Measurements from ENCODE around the gene BAK1. TPM values are rescaled to one million over a fixed set of nuclear protein-coding genes. Genes with fewer than 3 reads are reported as not detected.

BAK1 gene
- total RNA-seq, 2 donors from 2014 or later = 101 to 103 TPM

DNA sequence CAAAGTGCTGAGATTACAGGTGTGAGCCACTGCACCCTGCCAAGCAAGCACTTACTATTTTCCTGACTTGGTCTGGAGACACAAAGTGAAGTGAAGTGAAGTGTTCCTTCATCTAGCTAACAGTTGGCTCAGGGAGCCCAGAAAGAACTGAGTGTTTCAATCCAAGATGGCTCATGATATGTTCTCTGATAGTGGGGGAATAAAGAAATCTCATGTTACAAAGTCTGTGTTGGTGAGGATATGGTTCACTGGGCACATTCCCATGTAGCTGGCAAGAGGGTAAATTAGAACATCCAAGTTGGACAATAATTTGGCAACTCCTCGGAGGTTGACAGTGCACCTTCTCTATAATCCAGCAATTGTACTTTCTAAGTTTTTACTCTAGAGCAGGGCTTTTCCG lies 36.0 kb upstream of the BAK1 start:
- H3K27me3 Mint-ChIP-seq = no peaks in the 10 kb centered on the region
- no peak overlapping the region for H3K4me3 Mint-ChIP-seq
- peak overlapping the region in 1 of 2 donors; percentile 49 for H3K27ac Mint-ChIP-seq

DNA sequence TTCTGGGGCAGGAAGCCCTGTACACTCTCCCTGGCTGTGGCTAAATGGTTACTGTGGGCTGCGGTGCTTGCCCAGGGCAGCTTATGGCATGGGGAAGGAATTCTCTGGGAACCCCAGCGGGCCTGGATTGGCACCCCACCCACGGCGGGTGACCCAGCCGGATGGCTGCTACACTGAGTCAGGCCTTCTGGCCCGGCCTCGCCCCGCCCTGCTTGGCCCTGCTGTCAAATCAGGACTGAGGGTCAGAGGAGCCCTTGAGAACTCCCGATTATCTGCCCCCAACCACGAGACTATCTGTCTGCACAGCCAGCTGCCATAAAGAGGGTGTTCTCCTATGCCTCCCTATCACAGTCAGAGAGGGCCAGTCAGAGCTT lies 33.7 kb upstream of the BAK1 start:
- no peak overlapping the region for H3K27ac Mint-ChIP-seq
- no peak overlapping the region for H3K4me3 Mint-ChIP-seq
- no peaks in the 10 kb centered on the region for H3K36me3 Mint-ChIP-seq

More for the DNA sequence above, 36.0 kb upstream of the BAK1 start:
- Mint-ChIP-seq H3K9me3 (no peaks in the 10 kb centered on the region), H3K4me1 (ENCODE audit: low read depth in 2 of 2) (peaks cover 14 to 37% of the 10 kb centered on the region in 2 donors), H3K36me3 (no peaks in the 10 kb centered on the region)
- ATAC-seq (no peak), DNase-seq (ENCODE audit: low spot score) (no peak)

DNA sequence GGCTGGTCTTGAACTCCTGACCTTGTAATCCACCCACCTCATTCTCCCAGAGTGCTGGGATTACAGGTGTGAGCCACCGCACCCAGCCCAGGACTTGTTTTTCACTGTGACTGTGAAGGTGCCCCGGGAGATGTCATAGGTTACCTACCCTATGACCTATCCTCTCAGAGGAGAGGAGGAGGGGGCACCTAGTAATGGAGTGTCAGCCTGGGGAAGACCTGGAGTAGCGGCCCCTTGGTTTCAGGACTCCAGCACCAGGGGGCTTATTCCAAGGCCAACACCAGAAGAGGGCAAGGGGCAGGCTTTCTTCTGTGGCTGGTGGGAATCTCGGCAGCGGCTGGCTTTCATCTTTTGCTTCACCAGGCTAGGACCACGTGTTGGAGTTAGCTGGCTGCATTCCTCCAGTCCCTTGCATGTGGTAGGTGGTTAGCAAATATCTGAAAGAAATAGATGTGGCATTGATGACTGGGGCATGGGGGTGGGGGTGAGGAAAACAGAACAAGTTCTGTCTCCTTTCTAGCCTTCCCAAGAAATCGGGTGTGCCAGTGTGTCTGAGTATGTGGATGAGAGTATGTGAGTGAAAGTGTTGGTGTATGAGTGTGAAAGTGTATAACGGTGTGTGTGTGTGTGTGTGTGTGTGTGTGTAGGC lies 33.2 kb upstream of the BAK1 start:
- ATAC-seq (no peak), DNase-seq (ENCODE audit: low spot score) (no peak)
- Mint-ChIP-seq H3K4me3 (no peak overlapping the region), H3K4me1 (ENCODE audit: low read depth in 2 of 2) (peaks cover 3 to 18% of the 10 kb centered on the region in 2 donors), H3K27me3 (peaks cover 0 to 2% of the 10 kb centered on the region in 2 donors), H3K9me3 (no peaks in the 10 kb centered on the region), H3K36me3 (no peaks in the 10 kb centered on the region), H3K27ac (no peak overlapping the region)

More for the DNA sequence above, 33.7 kb upstream of the BAK1 start:
- DNase-seq (ENCODE audit: low spot score) (no peak), ATAC-seq (no peak)
- peaks cover 3 to 20% of the 10 kb centered on the region in 2 donors for H3K4me1 Mint-ChIP-seq (ENCODE audit: low read depth in 2 of 2)
- H3K27me3 Mint-ChIP-seq = peaks cover 0 to 2% of the 10 kb centered on the region in 2 donors
- H3K9me3 Mint-ChIP-seq = no peaks in the 10 kb centered on the region

- peaks cover 0 to 2% of the 10 kb centered on the region in 2 donors for H3K27me3 Mint-ChIP-seq
- H3K27ac Mint-ChIP-seq = no peak overlapping the region
- no peak for ATAC-seq
- H3K9me3 Mint-ChIP-seq = no peaks in the 10 kb centered on the region
- DNase-seq (ENCODE audit: low spot score) = no peak
- no peaks in the 10 kb centered on the region for H3K36me3 Mint-ChIP-seq
- H3K4me1 Mint-ChIP-seq (ENCODE audit: low read depth in 2 of 2) = peaks cover 3 to 7% of the 10 kb centered on the region in 2 donors
- H3K4me3 Mint-ChIP-seq = no peak overlapping the region
Observed at GRCh38 chr6:33610779-33611732, 31.0 kb upstream of the BAK1 start.

- no peak overlapping the region for H3K4me3 Mint-ChIP-seq
- H3K27ac Mint-ChIP-seq = no peak overlapping the region
- no peaks in the 10 kb centered on the region for H3K36me3 Mint-ChIP-seq
- H3K9me3 Mint-ChIP-seq = no peaks in the 10 kb centered on the region
- H3K4me1 Mint-ChIP-seq (ENCODE audit: low read depth in 2 of 2) = peaks cover 3 to 7% of the 10 kb centered on the region in 2 donors
- ATAC-seq (no peak), DNase-seq (ENCODE audit: low spot score) (no peak)
- H3K27me3 Mint-ChIP-seq = peaks cover 0 to 2% of the 10 kb centered on the region in 2 donors
Observed at GRCh38 chr6:33610067-33610466, 30.0 kb upstream of the BAK1 start.

GRCh38 chr6:33609528-33609927 lies 29.5 kb upstream of the BAK1 start:
- Mint-ChIP-seq H3K36me3 (no peaks in the 10 kb centered on the region), H3K27ac (no peak overlapping the region), H3K9me3 (no peaks in the 10 kb centered on the region), H3K4me3 (no peak overlapping the region), H3K27me3 (peaks cover 0 to 2% of the 10 kb centered on the region in 2 donors), H3K4me1 (ENCODE audit: low read depth in 2 of 2) (peaks cover 3 to 7% of the 10 kb centered on the region in 2 donors)
- ATAC-seq = no peak
- no peak for DNase-seq (ENCODE audit: low spot score)

GRCh38 chr6:33609019-33609418 lies 28.9 kb upstream of the BAK1 start:
- DNase-seq (ENCODE audit: low spot score) (no peak), ATAC-seq (no peak)
- Mint-ChIP-seq H3K36me3 (no peaks in the 10 kb centered on the region), H3K27me3 (peaks cover 0 to 2% of the 10 kb centered on the region in 2 donors), H3K9me3 (no peaks in the 10 kb centered on the region), H3K27ac (no peak overlapping the region), H3K4me3 (no peak overlapping the region), H3K4me1 (ENCODE audit: low read depth in 2 of 2) (peaks cover 3 to 7% of the 10 kb centered on the region in 2 donors)

DNA sequence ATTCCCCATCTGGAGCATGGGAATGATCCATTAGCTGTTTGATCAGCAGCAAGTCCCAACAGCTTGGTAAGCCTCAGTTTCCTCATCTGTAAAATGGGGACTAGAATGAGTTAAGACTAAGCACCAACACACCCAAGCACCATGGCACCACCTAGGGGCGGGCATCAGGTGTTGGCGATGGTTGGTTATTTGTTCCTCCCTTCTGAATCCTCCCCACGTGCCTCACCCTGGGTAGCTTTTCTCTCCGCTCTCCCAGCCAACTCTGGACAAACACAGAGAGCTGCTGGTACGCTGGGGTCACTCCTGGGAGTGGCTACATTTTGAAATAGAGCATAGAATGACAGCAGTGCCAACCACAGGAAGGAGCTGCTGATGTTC lies 27.7 kb upstream of the BAK1 start:
- peaks cover 0 to 6% of the 10 kb centered on the region in 2 donors for H3K27me3 Mint-ChIP-seq
- H3K9me3 Mint-ChIP-seq = no peaks in the 10 kb centered on the region
- DNase-seq (ENCODE audit: low spot score) = no peak
- no peaks in the 10 kb centered on the region for H3K36me3 Mint-ChIP-seq
- H3K4me1 Mint-ChIP-seq (ENCODE audit: low read depth in 2 of 2) = no peaks in the 10 kb centered on the region
- ATAC-seq = peak in 1 of 2 donors; percentile 61
- no peak overlapping the region for H3K4me3 Mint-ChIP-seq
- H3K27ac Mint-ChIP-seq = no peak overlapping the region

- Mint-ChIP-seq H3K9me3 (no peaks in the 10 kb centered on the region), H3K4me1 (ENCODE audit: low read depth in 2 of 2) (no peaks in the 10 kb centered on the region), H3K36me3 (no peaks in the 10 kb centered on the region), H3K27ac (no peak overlapping the region), H3K27me3 (peaks cover 0 to 6% of the 10 kb centered on the region in 2 donors), H3K4me3 (no peak overlapping the region)
- no peak for ATAC-seq
- no peak for DNase-seq (ENCODE audit: low spot score)
Observed at GRCh38 chr6:33607126-33607783, 27.2 kb upstream of the BAK1 start.

DNA sequence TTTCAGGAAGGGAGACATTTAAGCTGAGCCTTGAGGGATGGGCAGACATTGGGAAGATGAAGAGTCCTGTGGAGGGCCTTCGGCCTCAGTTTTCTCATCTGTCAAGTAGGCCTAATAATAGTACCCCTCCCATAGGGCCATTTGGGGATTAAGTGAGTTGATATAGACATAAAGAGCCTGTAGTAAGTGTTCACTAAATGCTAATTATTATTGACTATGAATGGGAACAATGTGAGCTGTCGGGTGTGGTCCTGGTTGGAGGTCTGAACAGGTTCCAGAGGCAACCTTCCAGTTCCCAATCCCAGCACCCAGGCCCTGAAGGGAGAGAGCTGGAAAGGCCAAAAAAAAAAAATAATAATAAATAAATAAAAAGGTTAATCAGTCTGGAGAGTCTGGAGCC lies 26.6 kb upstream of the BAK1 start:
- Mint-ChIP-seq H3K4me1 (ENCODE audit: low read depth in 2 of 2) (no peaks in the 10 kb centered on the region), H3K4me3 (no peak overlapping the region), H3K9me3 (no peaks in the 10 kb centered on the region), H3K36me3 (no peaks in the 10 kb centered on the region), H3K27ac (peak overlapping the region in 1 of 2 donors; percentile 54), H3K27me3 (peaks cover 0 to 8% of the 10 kb centered on the region in 2 donors)
- ATAC-seq = no peak
- no peak for DNase-seq (ENCODE audit: low spot score)

GRCh38 chr6:33604941-33605854 lies 25.1 kb upstream of the BAK1 start:
- ATAC-seq (no peak), DNase-seq (ENCODE audit: low spot score) (no peak)
- Mint-ChIP-seq H3K4me1 (ENCODE audit: low read depth in 2 of 2) (no peaks in the 10 kb centered on the region), H3K27ac (no peak overlapping the region), H3K4me3 (no peak overlapping the region), H3K9me3 (no peaks in the 10 kb centered on the region), H3K27me3 (peaks cover 0 to 8% of the 10 kb centered on the region in 2 donors), H3K36me3 (no peaks in the 10 kb centered on the region)

- Mint-ChIP-seq H3K27ac (no peak overlapping the region), H3K4me1 (ENCODE audit: low read depth in 2 of 2) (peaks cover 0 to 7% of the 10 kb centered on the region in 2 donors), H3K36me3 (no peaks in the 10 kb centered on the region), H3K4me3 (no peak overlapping the region), H3K9me3 (no peaks in the 10 kb centered on the region), H3K27me3 (peaks cover 0 to 6% of the 10 kb centered on the region in 2 donors)
- ATAC-seq (no peak), DNase-seq (ENCODE audit: low spot score) (no peak)
Observed at GRCh38 chr6:33602180-33602579, 22.1 kb upstream of the BAK1 start.

- Mint-ChIP-seq H3K36me3 (no peaks in the 10 kb centered on the region), H3K9me3 (no peaks in the 10 kb centered on the region), H3K27ac (no peak overlapping the region), H3K4me3 (no peak overlapping the region), H3K27me3 (peaks cover 0 to 6% of the 10 kb centered on the region in 2 donors), H3K4me1 (ENCODE audit: low read depth in 2 of 2) (peaks cover 6 to 14% of the 10 kb centered on the region in 2 donors)
- ATAC-seq (no peak), DNase-seq (ENCODE audit: low spot score) (no peak)
Observed at GRCh38 chr6:33600761-33601160, 20.7 kb upstream of the BAK1 start.

Data from natural killer cell treated with Interleukin-12 subunit alpha and Interleukin-12 subunit beta and Interleukin-15 and Interleukin-18, amount 100 ng/mL, for 72 hours (primary cell).